SKM-1 treated with dmso at 0.1 percent for 144 hours (cell line): ENCODE results near the gene TXNL1.

ENCODE experiments used
- DNase-seq: peaks from one replicate; lab custom pipeline; 2025; ENCODE audit not compliant: unreplicated experiment; lab: John Stamatoyannopoulos, UW

TXNL1 gene

DNA sequence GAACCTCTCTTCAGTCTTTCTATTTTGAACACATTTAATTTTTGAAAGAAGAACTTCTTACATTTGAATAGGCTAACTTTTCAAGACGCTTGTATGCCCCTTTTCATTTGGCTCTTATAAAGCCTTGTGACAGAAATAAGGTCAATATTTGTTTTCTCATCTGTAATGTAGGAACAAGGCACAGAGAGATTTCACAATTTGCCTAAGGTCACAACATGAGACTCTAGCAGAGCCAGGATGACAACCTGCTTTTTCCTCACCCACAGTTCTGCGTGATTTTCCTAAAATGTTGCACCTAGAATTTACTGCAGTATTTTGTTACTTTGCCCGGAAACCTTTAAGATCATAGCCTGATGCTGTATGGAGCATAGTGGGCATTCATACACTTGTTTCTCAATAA lies 67.4 kb downstream of the TXNL1 start:
- DNase-seq: no peak

DNA sequence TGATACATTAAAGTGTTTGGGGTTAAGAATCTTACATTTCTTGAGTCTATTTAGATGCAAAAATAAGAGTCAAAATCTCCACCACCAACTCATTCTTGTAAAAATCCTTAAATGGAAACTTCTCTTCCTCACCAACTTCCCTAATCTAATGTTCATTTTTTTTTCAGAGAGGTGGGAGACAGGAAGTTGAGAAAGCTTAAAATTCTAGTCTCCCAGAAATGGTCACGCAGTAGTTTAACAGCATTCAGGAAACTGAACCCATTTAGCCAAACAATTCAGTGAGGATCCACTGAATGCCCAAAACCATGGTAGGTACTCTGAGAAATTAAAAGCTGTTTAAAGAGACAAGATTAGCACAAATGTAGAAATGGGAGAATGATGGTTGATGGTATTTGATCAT lies 69.0 kb downstream of the TXNL1 start:
- DNase-seq: peak; percentile 47

DNA sequence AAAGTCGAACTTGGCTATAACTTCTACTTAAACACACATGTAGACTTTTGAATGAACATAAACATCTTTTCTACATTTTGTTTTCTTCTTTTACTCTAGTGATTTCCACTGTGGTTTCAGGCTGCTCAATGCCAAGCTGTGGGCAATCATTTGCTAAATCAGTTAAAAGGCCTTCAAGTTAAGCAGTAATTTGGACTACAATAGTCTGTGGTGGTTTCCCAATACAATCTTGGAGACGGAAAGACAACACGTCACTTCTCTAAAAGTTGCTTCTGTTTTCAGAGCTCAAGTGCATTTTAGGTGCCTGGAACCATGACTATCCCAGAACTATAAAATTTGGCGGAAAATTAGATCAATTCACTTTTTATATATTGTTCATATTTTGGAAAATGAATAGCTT lies 69.4 kb downstream of the TXNL1 start:
- peak; percentile 52 for DNase-seq

DNA sequence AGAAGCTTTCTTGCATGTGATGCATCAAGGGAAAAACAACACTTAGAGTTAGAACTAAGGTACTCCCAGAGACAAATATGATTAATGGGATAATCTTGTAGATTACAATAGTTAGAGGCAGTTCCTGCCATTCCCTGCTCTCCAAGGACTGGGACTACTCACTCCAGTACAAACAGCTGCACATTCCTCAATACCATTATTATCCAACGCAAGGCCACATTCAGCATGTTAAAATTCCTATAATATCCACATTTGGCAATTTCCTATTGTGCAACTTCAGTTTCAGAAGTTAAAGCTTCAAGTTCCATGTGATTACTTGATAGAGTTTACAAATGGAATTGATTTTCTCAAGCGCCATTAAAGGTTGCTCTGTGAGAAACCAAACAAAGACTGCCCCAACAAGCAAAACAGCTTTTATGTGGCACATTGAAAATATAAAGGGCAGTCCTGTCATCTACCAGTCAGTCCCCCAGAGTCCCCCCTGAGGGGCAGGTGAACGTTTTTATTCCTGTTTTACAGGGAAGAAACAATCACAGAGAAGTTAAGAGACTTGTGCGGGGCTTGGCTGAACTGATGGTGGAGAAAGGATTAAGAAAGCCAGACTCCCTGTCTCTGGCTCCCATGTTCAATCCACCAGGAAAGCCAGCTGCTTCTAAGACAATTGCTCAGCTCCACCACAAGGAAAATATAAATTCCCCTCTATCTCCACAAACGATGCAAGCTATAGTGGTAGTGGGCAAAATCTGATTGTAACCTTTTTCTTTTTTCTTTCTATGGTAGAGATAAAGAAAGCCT lies 72.6 kb downstream of the TXNL1 start:
- DNase-seq: no peak

DNA sequence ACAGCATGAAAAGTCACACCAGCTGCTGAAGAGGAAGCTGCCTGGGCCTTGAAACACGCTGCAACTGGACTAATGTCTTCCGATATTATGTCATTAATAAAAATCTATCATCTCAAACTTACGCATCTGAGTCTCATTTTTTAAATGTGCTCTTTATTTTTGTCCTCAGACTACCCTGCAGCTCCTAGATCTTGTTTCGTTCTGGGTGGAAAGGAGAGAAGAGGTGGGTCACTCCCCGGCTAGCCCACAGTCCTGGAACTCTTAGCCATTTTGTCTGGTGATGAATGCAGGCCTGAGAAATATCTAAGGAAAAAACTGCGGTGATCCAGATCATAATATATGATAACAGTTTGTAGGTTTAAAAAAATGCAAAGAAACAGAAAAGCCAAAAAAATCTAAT lies 73.3 kb downstream of the TXNL1 start:
- no peak for DNase-seq

DNA sequence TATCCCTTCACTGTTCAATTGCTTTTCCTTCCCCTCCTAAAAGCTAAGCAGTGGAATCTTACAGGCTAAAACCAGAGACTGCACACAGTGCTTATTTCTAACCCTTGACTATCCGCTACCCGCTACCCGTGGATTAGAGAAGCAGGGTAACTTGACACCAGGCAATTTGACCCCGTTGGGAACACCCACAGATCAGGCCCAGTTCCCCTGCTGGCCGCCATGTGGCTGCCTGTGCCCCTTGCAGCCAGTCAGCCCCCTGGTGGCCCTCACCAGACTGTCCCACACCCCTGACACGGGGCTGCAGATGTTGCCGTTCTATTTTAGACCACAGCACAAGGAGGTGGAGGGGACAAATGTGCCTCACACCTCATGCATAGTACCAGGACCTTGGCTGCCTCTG lies 74.8 kb downstream of the TXNL1 start:
- DNase-seq: no peak

DNA sequence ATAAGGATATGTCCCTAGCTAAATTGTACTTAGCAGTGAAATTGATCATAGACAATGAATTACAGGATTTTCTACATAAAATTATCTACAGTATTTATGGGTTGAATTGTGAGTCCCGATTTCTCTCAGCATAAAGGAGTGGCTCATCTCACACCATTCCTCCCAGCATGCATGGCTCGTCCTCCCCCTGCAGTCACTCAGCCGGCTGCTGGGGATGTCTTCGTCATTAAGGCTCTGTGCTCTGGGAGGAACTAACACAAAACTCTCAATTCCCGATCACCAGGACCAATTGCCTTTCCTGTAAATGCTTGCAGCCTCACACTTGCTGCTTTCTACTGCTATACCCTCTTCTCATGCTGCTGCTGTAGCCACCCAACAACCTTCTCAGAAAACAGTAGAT lies 75.9 kb downstream of the TXNL1 start:
- DNase-seq: no peak

DNA sequence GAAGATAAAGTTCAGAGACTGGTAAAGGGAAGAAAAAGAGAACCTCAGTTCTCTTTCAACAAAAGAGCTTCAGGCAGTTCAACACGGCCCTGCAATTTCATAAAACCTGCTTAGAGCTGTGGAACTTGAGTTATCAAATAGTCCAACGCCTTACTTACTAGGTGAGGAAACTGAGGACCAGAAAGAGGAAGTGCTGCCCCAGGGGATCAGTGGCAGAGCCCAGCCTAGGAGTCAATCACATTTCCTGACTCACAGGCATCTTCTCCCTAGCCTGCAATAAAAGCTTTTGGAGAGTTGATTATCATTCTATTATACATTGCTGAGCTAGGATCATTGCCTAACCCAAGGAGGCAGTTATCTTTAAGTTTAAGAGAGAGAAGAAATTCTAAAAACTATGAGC lies 77.4 kb downstream of the TXNL1 start:
- no peak for DNase-seq

DNA sequence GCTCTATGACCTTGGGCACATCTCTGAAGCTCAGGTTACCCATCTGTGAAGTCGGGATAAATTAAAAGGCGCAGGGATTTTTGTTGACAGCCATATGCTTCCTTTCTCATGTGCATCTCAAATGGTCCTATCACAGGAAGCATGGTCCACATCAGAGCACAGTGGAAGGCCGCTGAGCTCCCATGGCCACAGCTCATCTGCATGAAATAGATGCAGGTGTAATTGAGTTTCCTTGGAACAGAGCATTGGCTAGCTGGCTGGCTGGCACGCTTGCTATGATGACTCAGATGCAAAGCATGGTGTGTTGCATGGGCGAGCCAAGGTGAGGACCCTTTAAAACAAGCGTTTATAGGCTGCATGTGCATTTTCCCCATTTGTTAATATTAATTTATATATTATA lies 79.3 kb downstream of the TXNL1 start:
- DNase-seq: no peak

DNA sequence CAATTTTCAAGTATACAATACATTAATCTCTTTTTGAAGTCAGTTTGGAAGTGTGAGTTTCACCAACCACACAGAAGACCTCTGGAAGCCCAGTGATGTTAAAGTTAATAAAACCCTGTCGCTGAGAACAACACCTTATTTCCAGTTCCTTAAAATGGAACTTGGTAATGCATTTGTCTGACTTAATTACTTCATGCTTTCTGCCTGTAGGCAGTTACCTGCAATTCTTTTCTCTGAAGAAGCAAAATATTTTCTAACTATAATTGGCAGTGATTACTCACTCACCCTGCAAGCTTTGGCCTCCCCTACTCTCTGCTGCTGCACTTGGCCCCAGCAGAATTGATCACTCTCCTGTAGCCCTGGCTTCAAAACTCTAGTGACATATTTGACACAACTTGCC lies 81.5 kb downstream of the TXNL1 start:
- DNase-seq: no peak

DNA sequence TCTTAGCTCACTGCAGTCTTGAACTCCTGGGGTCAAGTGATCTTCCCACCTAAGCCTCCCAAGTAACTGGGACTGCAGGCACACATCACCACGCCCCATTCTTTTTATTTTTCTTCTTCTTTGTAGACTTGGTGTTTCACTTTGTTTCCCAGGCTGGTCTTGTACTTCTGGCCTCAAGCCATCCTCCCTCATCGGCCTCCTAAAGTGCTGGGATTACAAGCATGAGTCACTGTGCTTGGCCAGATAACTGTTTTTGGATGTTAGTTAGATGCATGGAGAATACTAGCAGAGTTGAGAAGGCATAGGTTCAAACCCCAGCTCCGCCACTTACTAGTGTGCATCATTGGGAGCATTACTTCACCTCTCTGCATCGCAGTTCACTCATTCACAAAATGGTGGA lies 88.3 kb downstream of the TXNL1 start:
- no peak for DNase-seq
